Thyroid gland (tissue), 4 donors: ENCODE results near the gene GABPB2. TPM values are rescaled to one million over a fixed set of nuclear protein-coding genes. Genes with fewer than 3 reads are reported as not detected.

Experiments used
- DNase-seq, 2 donors: peaks; one replicate each; pipeline ENCODE4 v3.0.0-alpha.2; 2019
- H3K27ac ChIP-seq, 3 donors: fragments of 200-600 bp; sonication (generic); 1 replicate in 2 of 3; 2 replicates in 1 of 3; pipeline ENCODE4 v1.5.1; 2016 to 2019; ENCODE audit warnings: mild to moderate bottlenecking in 1 of 3, moderate library complexity in 1 of 3
- H3K27me3 ChIP-seq: fragments of 200-600 bp; sonication (generic); one replicate; pipeline ENCODE4 v1.5.1; 2019
- H3K36me3 ChIP-seq, 2 donors: fragments of 200-600 bp; sonication (generic); one replicate each; pipeline ENCODE4 v1.5.1; 2016 to 2019
- H3K4me1 ChIP-seq, 2 donors: fragments of 200-600 bp; sonication (generic); one replicate each; pipeline ENCODE4 v1.5.1; 2017 to 2019
- H3K4me3 ChIP-seq, 3 donors: fragments of 200-600 bp; sonication (generic); replicated peaks in 1 of 3; 1 replicate in 2 of 3; 2 replicates in 1 of 3; pipeline ENCODE4 v1.5.1; 2016; ENCODE audit warnings: mild to moderate bottlenecking in 1 of 3
- H3K9me3 ChIP-seq: fragments of 200-600 bp; sonication (generic); one replicate; pipeline ENCODE4 v1.5.1; 2017
- POLR2A ChIP-seq, 2 donors: fragments of 450-650 bp; IDR thresholded peaks; one replicate each; pipeline ENCODE4 v1.6.1; 2017; ENCODE audit warnings: antibody characterized with exemption in 2 of 2, mild to moderate bottlenecking in 2 of 2, moderate library complexity in 1 of 2
- WGBS, 2 donors: methylation state at CpG; one replicate each; pipeline ENCODE4 v1.1.5; 2017; 5-methylcytosine and 5-hydroxymethylcytosine counted together
- intact Hi-C: fragments of 100-400 bp; cut with DNase I; formaldehyde crosslinking; loops from one replicate; pipeline ENCODE4 v1.15.1; 2023
- total RNA-seq, 4 donors: library from RNA; depleted of rRNA; stranded (reverse); fragments of >200 nt; gene quantifications; one replicate each; pipeline ENCODE4 v1.2.3, GENCODE V29; 2016
- TF ChIP-seq, protein P1 (sequence below), 6 experiments: fragments of 200-600 bp in 3 of 6; fragments of 450-650 bp in 3 of 6; sonication (generic) in 3 of 6; IDR thresholded peaks; one replicate each; pipeline ENCODE4 v1.5.1; 2016 to 2019; ENCODE audit warnings: antibody characterized with exemption in 6 of 6, mild to moderate bottlenecking in 2 of 6, inconsistent platforms in 1 of 6, moderate library complexity in 1 of 6

Gene GABPB2
- total RNA-seq, 4 donors from 2014 or later = 14.9 to 22.2 (median 18.3) TPM

DNA sequence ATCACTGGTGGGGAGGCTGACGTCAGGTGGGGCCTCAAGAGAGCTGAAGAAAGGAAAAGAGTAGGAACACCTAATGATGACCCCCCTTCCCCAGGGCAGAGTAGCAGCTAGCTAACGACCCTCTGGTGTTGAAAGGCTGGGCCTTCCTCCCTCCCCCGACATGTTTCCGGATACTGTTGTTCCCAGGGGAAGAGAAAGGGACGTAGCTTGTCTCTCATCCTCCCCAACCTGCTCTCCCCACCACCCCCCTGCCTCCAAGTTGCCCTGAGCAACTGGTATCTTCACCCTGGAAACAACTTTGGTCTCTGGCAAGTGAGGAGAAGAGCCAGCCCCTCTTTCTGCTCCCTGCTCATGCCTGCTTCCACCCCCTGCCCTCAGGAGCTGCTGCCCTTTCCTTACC is 73.4 kb downstream of the GABPB2 start:
- H3K36me3 ChIP-seq = no peaks in the 10 kb centered on the region
- no peak overlapping the region for H3K27ac ChIP-seq
- no peak for DNase-seq
- H3K27me3 ChIP-seq = no peaks in the 10 kb centered on the region
- 81 to 83% methylated on average over 4 to 5 of the region's 5 CpGs for WGBS, 2 donors
- peaks cover 20 to 25% of the 10 kb centered on the region in 2 donors for H3K4me1 ChIP-seq
- no peak overlapping the region for H3K4me3 ChIP-seq
- intact Hi-C loops = no loop called here
- no peaks in the 10 kb centered on the region for H3K9me3 ChIP-seq
- no peak for TF ChIP-seq POLR2A (IDR thresholded peaks at IDR 0.05)
- TF ChIP-seq, protein P1, sequence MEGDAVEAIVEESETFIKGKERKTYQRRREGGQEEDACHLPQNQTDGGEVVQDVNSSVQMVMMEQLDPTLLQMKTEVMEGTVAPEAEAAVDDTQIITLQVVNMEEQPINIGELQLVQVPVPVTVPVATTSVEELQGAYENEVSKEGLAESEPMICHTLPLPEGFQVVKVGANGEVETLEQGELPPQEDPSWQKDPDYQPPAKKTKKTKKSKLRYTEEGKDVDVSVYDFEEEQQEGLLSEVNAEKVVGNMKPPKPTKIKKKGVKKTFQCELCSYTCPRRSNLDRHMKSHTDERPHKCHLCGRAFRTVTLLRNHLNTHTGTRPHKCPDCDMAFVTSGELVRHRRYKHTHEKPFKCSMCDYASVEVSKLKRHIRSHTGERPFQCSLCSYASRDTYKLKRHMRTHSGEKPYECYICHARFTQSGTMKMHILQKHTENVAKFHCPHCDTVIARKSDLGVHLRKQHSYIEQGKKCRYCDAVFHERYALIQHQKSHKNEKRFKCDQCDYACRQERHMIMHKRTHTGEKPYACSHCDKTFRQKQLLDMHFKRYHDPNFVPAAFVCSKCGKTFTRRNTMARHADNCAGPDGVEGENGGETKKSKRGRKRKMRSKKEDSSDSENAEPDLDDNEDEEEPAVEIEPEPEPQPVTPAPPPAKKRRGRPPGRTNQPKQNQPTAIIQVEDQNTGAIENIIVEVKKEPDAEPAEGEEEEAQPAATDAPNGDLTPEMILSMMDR (IDR thresholded peaks at IDR 0.05) = no peak

DNA sequence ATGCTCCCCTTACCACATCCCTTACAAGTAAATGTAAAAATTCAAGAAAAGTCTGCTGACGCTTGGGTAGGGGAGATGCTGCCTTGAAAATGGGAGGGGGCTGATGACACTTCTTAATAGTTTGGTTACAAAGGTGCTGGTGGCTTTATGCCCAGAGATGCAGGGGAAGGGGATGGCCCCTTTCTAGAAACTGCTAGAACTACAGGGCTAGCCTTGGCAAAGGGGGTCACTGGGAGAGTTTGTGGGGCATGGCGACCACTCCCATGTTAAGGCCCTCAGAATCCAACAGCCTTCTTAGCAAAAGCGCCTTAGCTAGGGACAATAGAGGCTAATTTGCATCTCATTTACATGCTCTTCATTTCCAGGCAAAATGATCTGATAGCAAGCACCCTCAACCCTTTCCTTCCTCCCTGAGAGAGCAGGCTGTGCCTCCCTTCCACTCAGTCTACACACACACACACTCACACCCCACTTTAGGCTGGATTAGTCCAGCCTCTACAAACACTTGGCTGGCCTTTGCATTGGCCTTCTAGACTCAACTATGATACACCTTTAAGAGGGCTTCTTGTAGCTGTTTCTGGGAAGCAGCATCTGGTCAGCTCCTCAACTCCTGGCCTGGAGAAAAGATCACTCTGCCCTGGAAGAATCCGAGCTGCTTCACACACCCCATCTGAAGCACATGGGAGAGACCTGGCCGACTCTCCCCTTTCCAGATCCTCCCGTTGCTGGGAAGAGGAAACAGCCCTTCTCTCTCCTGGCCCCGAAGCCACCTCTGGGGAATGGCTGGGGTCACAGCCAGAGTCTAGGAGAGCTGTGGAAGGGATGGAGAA is 74.1 kb downstream of the GABPB2 start:
- no peak for DNase-seq
- Histone ChIP-seq H3K9me3 (no peaks in the 10 kb centered on the region), H3K27me3 (no peaks in the 10 kb centered on the region), H3K36me3 (no peaks in the 10 kb centered on the region), H3K4me1 (peaks cover 20 to 25% of the 10 kb centered on the region in 2 donors), H3K27ac (peak overlapping the region in 2 of 3 donors; percentile 18 to 48), H3K4me3 (peak overlapping the region in 1 of 3 donors; percentile 74)
- TF ChIP-seq POLR2A (IDR thresholded peaks at IDR 0.05) = no peak
- TF ChIP-seq, protein P1 (IDR thresholded peaks at IDR 0.05) = no peak
- WGBS, 2 donors = 52 to 58% methylated on average over 7 of the region's 7 CpGs
- intact Hi-C loops = no loop called here

DNA sequence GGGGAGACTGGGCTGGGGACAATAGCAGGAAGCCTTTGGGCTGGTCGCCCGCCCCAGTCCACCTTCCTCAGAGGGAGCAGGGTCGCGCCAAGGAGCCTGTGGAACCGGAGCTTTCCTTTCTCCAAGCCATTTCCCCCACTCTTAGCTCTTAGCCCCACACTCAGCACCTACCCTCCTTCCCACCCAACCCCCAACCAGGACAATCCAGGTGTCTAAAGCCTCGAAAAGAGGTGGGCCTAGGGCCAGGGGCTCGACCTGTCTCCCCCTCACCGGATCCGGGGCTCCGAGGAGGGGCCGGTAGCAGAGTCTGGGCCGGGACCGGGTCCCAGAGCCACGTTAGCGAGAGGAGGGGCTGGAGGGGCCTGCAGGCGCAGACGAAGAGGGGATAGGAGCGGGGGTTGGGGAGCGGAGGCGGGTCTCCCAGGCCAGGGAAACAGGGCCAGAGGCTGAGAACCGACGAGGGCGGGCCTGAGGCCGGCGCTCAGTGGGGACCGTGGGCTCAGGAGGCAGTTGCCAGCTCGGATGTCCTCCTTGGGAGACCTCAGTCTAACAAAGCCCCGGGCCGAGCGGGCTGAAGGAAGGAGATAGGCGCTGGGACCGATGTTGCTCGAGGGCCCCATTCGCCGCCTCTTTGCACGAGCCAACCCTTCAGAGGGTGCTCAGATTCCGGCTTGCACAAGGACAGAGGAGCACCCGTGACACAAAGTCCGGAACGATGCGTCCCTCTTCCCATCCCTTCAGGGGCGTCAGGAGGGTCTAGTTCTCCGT is 74.9 kb downstream of the GABPB2 start:
- Histone ChIP-seq H3K27ac (peak overlapping the region in 2 of 3 donors; percentile 18 to 48), H3K4me1 (peaks cover 20 to 25% of the 10 kb centered on the region in 2 donors), H3K9me3 (no peaks in the 10 kb centered on the region), H3K27me3 (no peaks in the 10 kb centered on the region), H3K36me3 (no peaks in the 10 kb centered on the region), H3K4me3 (peak overlapping the region in 1 of 3 donors; percentile 74)
- TF ChIP-seq POLR2A (IDR thresholded peaks at IDR 0.05) = no peak
- TF ChIP-seq, protein P1 (IDR thresholded peaks at IDR 0.05) = no peak
- peak in 1 of 2 donors; percentile 32 for DNase-seq
- intact Hi-C loops = no loop called here
- 25 to 28% methylated on average over 33 to 35 of the region's 43 CpGs for WGBS, 2 donors

DNA sequence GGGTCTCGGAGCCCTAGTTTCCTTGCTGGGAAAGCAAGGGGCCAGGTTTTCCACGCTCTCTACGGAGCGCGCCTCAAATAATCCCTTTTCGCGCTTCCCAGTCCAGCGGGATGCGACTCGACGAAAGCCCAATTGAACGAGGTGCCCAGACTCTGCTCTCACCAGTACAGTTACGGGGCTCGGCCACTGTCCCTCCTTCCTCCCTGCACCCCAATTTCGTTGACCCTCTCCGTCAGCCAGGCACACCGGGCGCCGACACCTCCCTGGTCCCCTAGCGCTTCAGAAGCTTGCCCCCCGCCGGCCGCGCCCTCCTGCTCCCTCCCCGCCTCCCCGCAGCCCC is 75.5 kb downstream of the GABPB2 start:
- Histone ChIP-seq H3K4me1 (peaks cover 20 to 25% of the 10 kb centered on the region in 2 donors), H3K4me3 (peak overlapping the region; percentile 29 to 74 (median 54)), H3K27me3 (no peaks in the 10 kb centered on the region), H3K9me3 (no peaks in the 10 kb centered on the region), H3K27ac (peak overlapping the region in 2 of 3 donors; percentile 26 to 48), H3K36me3 (no peaks in the 10 kb centered on the region)
- TF ChIP-seq, protein P1 (IDR thresholded peaks at IDR 0.05) = no peak
- no peak for TF ChIP-seq POLR2A (IDR thresholded peaks at IDR 0.05)
- no peak for DNase-seq
- intact Hi-C loops = no loop called here
- WGBS, 2 donors = 0 to 3% methylated on average over 1 to 22 of the region's 26 CpGs
